Neural progenitor cell (in vitro differentiated cells): ENCODE data around the gene GALNT2.

Experiments used
- CTCF ChIP-seq: fragments of 200-600 bp; sonication (generic); IDR thresholded peaks from 2 replicates; pipeline ENCODE4 v1.5.1; 2017; ENCODE audit warnings: antibody characterized with exemption, mild to moderate bottlenecking
- EZH2 ChIP-seq: fragments of 200-600 bp; sonication (generic); IDR thresholded peaks from 2 replicates; pipeline ENCODE4 v1.6.1; 2017; ENCODE audit warnings: antibody characterized with exemption, mild to moderate bottlenecking, moderate library complexity
- EZH2phosphoT487 ChIP-seq: fragments of 200-600 bp; sonication (generic); IDR thresholded peaks from 2 replicates; pipeline ENCODE4 v1.6.1; 2017; ENCODE audit warnings: antibody characterized with exemption

DNA sequence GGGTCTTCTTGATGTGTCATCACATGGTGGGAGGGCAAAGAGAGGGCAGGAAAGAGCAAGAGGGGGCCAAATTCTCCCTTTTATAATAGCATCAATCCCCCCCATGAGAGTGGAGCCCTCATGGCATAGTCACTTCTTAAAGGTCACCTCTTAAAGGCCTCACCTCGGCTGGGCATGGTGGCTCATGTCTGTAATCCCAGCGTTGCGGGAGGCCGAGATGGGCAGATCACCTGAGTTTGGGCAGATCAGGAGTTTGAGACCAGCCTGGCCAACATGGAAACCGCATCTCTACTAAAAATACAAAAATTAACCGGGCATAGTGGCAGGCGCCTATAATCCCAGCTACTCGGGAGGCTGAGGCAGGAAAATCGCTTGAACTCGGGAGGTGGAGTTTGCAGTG is 189.0 kb downstream of the GALNT2 start:
- TF ChIP-seq CTCF (no peak), EZH2phosphoT487 (no peak), EZH2 (no peak)
